KMS-11 (cell line): ENCODE data around the gene ALDH4A1.

ENCODE experiments used
- H2AFZ ChIP-seq: fragments of 200-600 bp; sonication (generic); 2 replicates; pipeline ENCODE4 v1.6.1; 2016; ENCODE audit warnings: antibody characterized with exemption, mixed run types, low read depth
- H3K27ac ChIP-seq: fragments of 200-600 bp; sonication (generic); 2 replicates; pipeline ENCODE4 v1.6.1; 2016; ENCODE audit warnings: mild to moderate bottlenecking, mixed run types
- H3K27me3 ChIP-seq: fragments of 200-600 bp; sonication (generic); 2 replicates; pipeline ENCODE4 v1.6.1; 2017; ENCODE audit warnings: mild to moderate bottlenecking, low read depth, mixed run types, moderate library complexity; ENCODE audit not compliant: insufficient read depth
- H3K36me3 ChIP-seq: fragments of 200-600 bp; sonication (generic); 2 replicates; pipeline ENCODE4 v1.6.1; 2017; ENCODE audit warnings: mild to moderate bottlenecking, mixed run types; ENCODE audit not compliant: insufficient read depth
- H3K4me1 ChIP-seq: fragments of 200-600 bp; sonication (generic); 2 replicates; pipeline ENCODE4 v1.6.1; 2016; ENCODE audit warnings: mild to moderate bottlenecking, low read depth, mixed run types; ENCODE audit not compliant: poor library complexity, severe bottlenecking
- H3K4me2 ChIP-seq: fragments of 200-600 bp; sonication (generic); 2 replicates; pipeline ENCODE4 v1.7.0; 2016; ENCODE audit warnings: mild to moderate bottlenecking, mixed run types
- H3K4me3 ChIP-seq: fragments of 200-600 bp; sonication (generic); IDR thresholded peaks from 2 replicates; pipeline ENCODE4 v1.6.1; 2017; ENCODE audit warnings: low read depth, low read length, mixed read lengths; ENCODE audit not compliant: insufficient read depth
- H3K79me2 ChIP-seq: fragments of 200-600 bp; sonication (generic); 2 replicates; pipeline ENCODE4 v1.6.1; 2016; ENCODE audit warnings: low read depth, mixed run types; ENCODE audit not compliant: insufficient read depth
- H3K9ac ChIP-seq: fragments of 200-600 bp; sonication (generic); 2 replicates; pipeline ENCODE4 v1.6.1; 2016; ENCODE audit warnings: mild to moderate bottlenecking, mixed run types
- H4K20me1 ChIP-seq: fragments of 200-600 bp; sonication (generic); 2 replicates; pipeline ENCODE4 v1.6.1; 2016; ENCODE audit warnings: mild to moderate bottlenecking, mixed run types; ENCODE audit not compliant: insufficient read depth
- CTCF ChIP-seq: fragments of 200-600 bp; sonication (generic); conservative IDR thresholded peaks from 2 replicates; pipeline ENCODE4 v1.6.1; 2017; ENCODE audit warnings: low read depth, mild to moderate bottlenecking, antibody characterized with exemption, low read length, moderate library complexity, mixed read lengths

Gene ALDH4A1

DNA sequence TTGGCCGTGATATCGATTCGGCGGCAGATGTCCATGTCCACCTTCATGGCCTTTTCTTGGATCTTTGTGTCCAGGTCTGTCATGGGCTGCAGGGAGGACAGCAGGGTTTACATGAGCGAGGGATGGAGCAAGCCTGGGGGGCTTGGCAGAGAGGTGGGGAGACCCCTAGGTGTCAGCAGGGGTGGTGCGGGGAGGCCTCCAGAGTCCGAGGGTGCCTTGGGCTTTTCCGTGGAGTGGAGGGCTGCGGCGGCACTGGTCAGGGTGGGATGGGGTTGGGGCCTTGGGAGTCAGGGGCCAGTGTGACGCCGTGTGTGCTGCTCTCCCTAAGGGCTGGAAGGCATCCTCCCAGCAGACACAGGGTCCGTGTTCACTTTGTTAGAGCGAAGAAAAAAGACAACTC, 16.1 kb upstream of the ALDH4A1 start:
- H3K4me1 ChIP-seq = no peaks in the 10 kb centered on the region
- no peaks in the 10 kb centered on the region for H3K79me2 ChIP-seq
- TF ChIP-seq CTCF = no peak
- no peak overlapping the region for H3K9ac ChIP-seq
- H3K27me3 ChIP-seq = peaks cover 4% of the 10 kb centered on the region; the same call in 1 of the 2 replicates
- H2AFZ ChIP-seq = no peak overlapping the region
- no peaks in the 10 kb centered on the region for H4K20me1 ChIP-seq
- H3K36me3 ChIP-seq = no peaks in the 10 kb centered on the region
- no peak overlapping the region for H3K27ac ChIP-seq
- H3K4me2 ChIP-seq = no peak overlapping the region
- H3K4me3 ChIP-seq = no peak overlapping the region

- no peak overlapping the region for H3K4me3 ChIP-seq
- H3K4me1 ChIP-seq = no peaks in the 10 kb centered on the region
- H3K4me2 ChIP-seq = no peak overlapping the region
- H3K79me2 ChIP-seq = no peaks in the 10 kb centered on the region
- H2AFZ ChIP-seq = no peak overlapping the region
- H3K36me3 ChIP-seq = no peaks in the 10 kb centered on the region
- no peak overlapping the region for H3K27ac ChIP-seq
- H3K27me3 ChIP-seq = peaks cover 7% of the 10 kb centered on the region; the same call in 1 of the 2 replicates
- no peaks in the 10 kb centered on the region for H4K20me1 ChIP-seq
- no peak for TF ChIP-seq CTCF
- H3K9ac ChIP-seq = no peak overlapping the region
These were observed 14.9 kb upstream of the ALDH4A1 start for GRCh38 chr1:18917071-18917799.

GRCh38 chr1:18915341-18915740, 13.0 kb upstream of the ALDH4A1 start:
- Histone ChIP-seq H2AFZ (no peak overlapping the region), H3K4me1 (no peaks in the 10 kb centered on the region), H3K27ac (no peak overlapping the region), H3K4me2 (no peak overlapping the region), H3K79me2 (no peaks in the 10 kb centered on the region), H3K4me3 (no peak overlapping the region), H3K9ac (no peak overlapping the region), H3K27me3 (peaks cover 8% of the 10 kb centered on the region; the same call in 1 of the 2 replicates), H3K36me3 (no peaks in the 10 kb centered on the region), H4K20me1 (no peaks in the 10 kb centered on the region)
- no peak for TF ChIP-seq CTCF

- peak; percentile 64 for TF ChIP-seq CTCF
- Histone ChIP-seq H3K9ac (no peak overlapping the region), H4K20me1 (no peaks in the 10 kb centered on the region), H3K36me3 (no peaks in the 10 kb centered on the region), H3K4me1 (no peaks in the 10 kb centered on the region), H3K4me3 (no peak overlapping the region), H3K4me2 (no peak overlapping the region), H3K27ac (no peak overlapping the region), H2AFZ (no peak overlapping the region), H3K27me3 (peaks cover 3% of the 10 kb centered on the region; the same call in 1 of the 2 replicates), H3K79me2 (no peaks in the 10 kb centered on the region)
These were observed 10.9 kb upstream of the ALDH4A1 start for GRCh38 chr1:18913065-18913835.
